Activated naive CD8-positive, alpha-beta T cell treated with anti-CD3 and anti-CD28 coated beads for 36 hours (primary cell): ENCODE results near the gene MYOZ2. TPM values are rescaled to one million over a fixed set of nuclear protein-coding genes. Genes with fewer than 3 reads are reported as not detected.

Experiments
- DNase-seq: peaks from one replicate; pipeline ENCODE4 v3.0.0; 2021
- H3K27ac Mint-ChIP-seq: one replicate; pipeline ENCODE4 v1.8.0; 2022; ENCODE audit warnings: mild to moderate bottlenecking, moderate library complexity, mixed read lengths
- H3K27me3 Mint-ChIP-seq: one replicate; pipeline ENCODE4 v1.8.0; 2022; ENCODE audit warnings: mild to moderate bottlenecking, mixed read lengths
- H3K36me3 Mint-ChIP-seq: one replicate; pipeline ENCODE4 v1.8.0; 2021; ENCODE audit warnings: mild to moderate bottlenecking, mixed read lengths
- H3K4me1 Mint-ChIP-seq: one replicate; pipeline ENCODE4 v1.8.0; 2021; ENCODE audit warnings: mixed read lengths
- H3K4me3 Mint-ChIP-seq: one replicate; pipeline ENCODE4 v1.8.0; 2022; ENCODE audit warnings: mild to moderate bottlenecking, moderate library complexity, mixed read lengths
- H3K9me3 Mint-ChIP-seq: one replicate; pipeline ENCODE4 v1.8.0; 2022; ENCODE audit warnings: mixed read lengths
- total RNA-seq, 2 experiments: library from RNA; stranded (reverse); gene quantifications; one replicate each; pipeline ENCODE4 v1.2.3, GENCODE V29; 2021

The MYOZ2 gene
- not detected for total RNA-seq

- H3K27ac Mint-ChIP-seq: no peak within 1 kb of the TSS
- no peak within 1 kb of the TSS for H3K4me3 Mint-ChIP-seq
- no peaks in the 10 kb centered on the region for H3K27me3 Mint-ChIP-seq
- H3K36me3 Mint-ChIP-seq: no peaks in the 10 kb centered on the region
- H3K9me3 Mint-ChIP-seq: peaks cover 2% of the 10 kb centered on the region
- DNase-seq: no peak
- H3K4me1 Mint-ChIP-seq: peaks cover 25% of the 10 kb centered on the region
These were observed at the start of gene MYOZ2 for GRCh38 chr4:119135721-119136121. TSS of gene MYOZ2 (plus strand) at chr4:119135832. CDS start at chr4:119136526, 694 bp downstream.

- H3K36me3 Mint-ChIP-seq: no peaks in the 10 kb centered on the region
- no peak overlapping the region for H3K4me3 Mint-ChIP-seq
- no peak overlapping the region for H3K27ac Mint-ChIP-seq
- no peaks in the 10 kb centered on the region for H3K27me3 Mint-ChIP-seq
- no peaks in the 10 kb centered on the region for H3K4me1 Mint-ChIP-seq
- no peaks in the 10 kb centered on the region for H3K9me3 Mint-ChIP-seq
- DNase-seq: no peak
These were observed 48.5 kb upstream of the MYOZ2 start for GRCh38 chr4:119087121-119087520.

- no peak for DNase-seq
- Mint-ChIP-seq H3K27ac (no peak overlapping the region), H3K4me3 (no peak overlapping the region), H3K36me3 (no peaks in the 10 kb centered on the region), H3K27me3 (no peaks in the 10 kb centered on the region), H3K4me1 (no peaks in the 10 kb centered on the region), H3K9me3 (no peaks in the 10 kb centered on the region)
These were observed 48.0 kb upstream of the MYOZ2 start for GRCh38 chr4:119087656-119088055.

GRCh38 chr4:119093042-119093827, 42.4 kb upstream of the MYOZ2 start:
- H3K4me1 Mint-ChIP-seq: peaks cover 2% of the 10 kb centered on the region
- H3K27ac Mint-ChIP-seq: no peak overlapping the region
- no peaks in the 10 kb centered on the region for H3K36me3 Mint-ChIP-seq
- H3K9me3 Mint-ChIP-seq: no peaks in the 10 kb centered on the region
- H3K27me3 Mint-ChIP-seq: peaks cover 4% of the 10 kb centered on the region
- no peak overlapping the region for H3K4me3 Mint-ChIP-seq
- DNase-seq: no peak

- H3K36me3 Mint-ChIP-seq: no peaks in the 10 kb centered on the region
- peaks cover 4% of the 10 kb centered on the region for H3K27me3 Mint-ChIP-seq
- H3K4me1 Mint-ChIP-seq: peaks cover 2% of the 10 kb centered on the region
- no peak overlapping the region for H3K4me3 Mint-ChIP-seq
- H3K9me3 Mint-ChIP-seq: no peaks in the 10 kb centered on the region
- DNase-seq: no peak
- H3K27ac Mint-ChIP-seq: no peak overlapping the region
These were observed 38.2 kb upstream of the MYOZ2 start for GRCh38 chr4:119097282-119097900.

DNA sequence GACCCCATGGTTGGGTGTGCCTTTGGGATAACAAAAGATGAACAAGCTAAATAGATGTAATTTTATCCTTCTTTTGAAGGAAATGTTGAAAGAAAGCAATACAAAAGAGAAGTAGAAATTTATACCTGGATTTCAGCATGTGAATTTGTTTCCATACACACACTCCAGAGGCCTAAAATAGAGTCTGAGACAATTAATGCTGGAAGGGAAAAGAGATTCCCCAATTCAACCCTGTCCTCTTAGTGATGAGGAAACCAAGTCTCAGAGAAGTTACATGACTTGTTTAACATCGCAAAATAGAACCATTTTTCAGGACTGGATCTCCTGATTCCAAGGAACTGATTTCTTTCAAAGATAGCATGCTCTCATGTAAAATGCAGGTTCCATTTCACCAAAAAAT, 37.3 kb upstream of the MYOZ2 start:
- H3K36me3 Mint-ChIP-seq: no peaks in the 10 kb centered on the region
- H3K27ac Mint-ChIP-seq: no peak overlapping the region
- H3K4me3 Mint-ChIP-seq: no peak overlapping the region
- H3K9me3 Mint-ChIP-seq: no peaks in the 10 kb centered on the region
- no peak for DNase-seq
- peaks cover 3% of the 10 kb centered on the region for H3K4me1 Mint-ChIP-seq
- peaks cover 4% of the 10 kb centered on the region for H3K27me3 Mint-ChIP-seq

DNA sequence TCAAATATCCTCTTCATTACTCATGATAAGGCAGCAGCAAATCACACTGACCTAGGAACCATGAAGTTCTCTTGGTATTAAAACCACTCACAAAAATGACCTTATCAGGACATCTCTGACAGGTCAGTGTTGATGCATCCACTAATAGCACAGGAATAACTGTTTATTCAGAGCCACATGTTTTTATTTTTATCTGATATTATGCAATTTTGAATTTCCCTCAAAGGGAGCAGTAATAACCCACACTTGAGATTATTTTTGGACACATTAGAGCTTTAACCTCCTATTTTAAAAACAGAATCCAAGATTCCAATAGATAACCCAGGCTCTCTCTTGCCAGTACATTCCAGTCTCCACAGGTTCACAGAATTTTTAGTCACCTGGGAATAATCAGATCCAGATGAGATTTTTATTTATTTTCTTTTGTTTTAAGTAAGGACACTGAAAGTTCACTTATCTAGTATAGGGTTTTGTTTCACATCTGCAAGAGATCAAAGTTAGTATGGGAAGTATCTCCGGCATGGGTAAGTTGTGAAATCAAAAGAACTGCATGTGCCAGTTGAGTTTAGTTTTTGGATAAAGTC, 36.3 kb upstream of the MYOZ2 start:
- no peak for DNase-seq
- H3K27me3 Mint-ChIP-seq: peaks cover 4% of the 10 kb centered on the region
- no peak overlapping the region for H3K4me3 Mint-ChIP-seq
- H3K36me3 Mint-ChIP-seq: no peaks in the 10 kb centered on the region
- H3K4me1 Mint-ChIP-seq: peaks cover 4% of the 10 kb centered on the region
- no peak overlapping the region for H3K27ac Mint-ChIP-seq
- H3K9me3 Mint-ChIP-seq: no peaks in the 10 kb centered on the region

GRCh38 chr4:119100655-119101054, 35.0 kb upstream of the MYOZ2 start:
- Mint-ChIP-seq H3K9me3 (no peaks in the 10 kb centered on the region), H3K36me3 (no peaks in the 10 kb centered on the region), H3K4me3 (no peak overlapping the region), H3K4me1 (peaks cover 6% of the 10 kb centered on the region), H3K27me3 (peaks cover 4% of the 10 kb centered on the region), H3K27ac (no peak overlapping the region)
- DNase-seq: no peak

DNA sequence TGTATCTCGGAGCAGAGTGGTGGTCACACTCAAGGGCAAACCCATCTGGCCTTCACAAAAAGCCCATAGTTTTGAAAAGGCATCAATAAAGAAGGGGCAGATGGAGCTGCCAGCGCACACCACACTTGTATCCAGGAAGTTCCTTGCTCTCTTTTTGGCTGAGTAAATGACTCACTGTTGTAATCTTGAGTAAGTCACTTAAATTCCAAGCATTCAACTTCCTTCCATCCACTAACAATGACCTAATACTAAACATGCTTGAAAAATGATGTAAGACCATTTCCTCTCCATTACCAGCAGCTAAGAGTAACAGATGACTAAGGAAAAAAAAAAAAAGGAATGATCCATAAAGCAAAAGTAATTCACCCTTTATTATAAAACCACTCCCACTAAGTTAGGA, 32.4 kb upstream of the MYOZ2 start:
- Mint-ChIP-seq H3K36me3 (no peaks in the 10 kb centered on the region), H3K4me3 (no peak overlapping the region), H3K27ac (no peak overlapping the region), H3K9me3 (no peaks in the 10 kb centered on the region), H3K4me1 (peaks cover 9% of the 10 kb centered on the region), H3K27me3 (no peaks in the 10 kb centered on the region)
- DNase-seq: no peak

DNA sequence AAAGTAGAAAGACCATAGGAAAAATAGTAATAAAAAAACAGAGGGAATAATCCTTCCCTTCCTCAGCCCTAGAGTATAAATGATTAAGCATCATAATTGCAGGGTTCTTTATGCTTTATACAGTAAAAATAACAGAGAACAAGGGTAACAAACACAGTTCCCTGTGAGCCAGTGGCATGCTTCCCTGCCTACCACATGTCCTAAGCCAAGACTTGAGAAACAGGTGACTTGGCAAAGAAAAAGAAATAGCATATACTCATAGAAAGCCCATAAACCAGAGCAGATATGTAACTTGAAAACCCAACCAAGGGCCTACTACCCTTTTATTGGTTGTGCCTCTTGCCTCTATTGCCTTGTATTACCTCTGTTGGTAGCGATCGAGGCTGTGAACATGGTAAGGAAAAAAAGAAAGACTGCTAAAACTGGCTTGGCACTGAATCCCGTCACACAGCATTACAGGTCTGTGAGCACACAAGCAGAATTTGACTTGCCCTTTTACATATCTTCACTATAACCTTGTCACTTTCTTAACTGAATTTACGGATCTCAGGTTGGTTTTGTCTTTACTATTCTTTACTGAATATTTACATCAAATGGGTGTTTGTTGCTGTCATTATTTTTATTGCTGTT, 30.9 kb upstream of the MYOZ2 start:
- Mint-ChIP-seq H3K27me3 (no peaks in the 10 kb centered on the region), H3K4me3 (no peak overlapping the region), H3K9me3 (no peaks in the 10 kb centered on the region), H3K27ac (no peak overlapping the region), H3K36me3 (no peaks in the 10 kb centered on the region), H3K4me1 (peaks cover 9% of the 10 kb centered on the region)
- DNase-seq: no peak

GRCh38 chr4:119105605-119106004, 30.0 kb upstream of the MYOZ2 start:
- Mint-ChIP-seq H3K27ac (no peak overlapping the region), H3K4me1 (peaks cover 9% of the 10 kb centered on the region), H3K4me3 (no peak overlapping the region), H3K9me3 (no peaks in the 10 kb centered on the region), H3K36me3 (no peaks in the 10 kb centered on the region), H3K27me3 (no peaks in the 10 kb centered on the region)
- DNase-seq: no peak

- Mint-ChIP-seq H3K4me3 (no peak overlapping the region), H3K9me3 (no peaks in the 10 kb centered on the region), H3K27me3 (no peaks in the 10 kb centered on the region), H3K36me3 (no peaks in the 10 kb centered on the region), H3K4me1 (peaks cover 9% of the 10 kb centered on the region), H3K27ac (no peak overlapping the region)
- DNase-seq: no peak
These were observed 29.3 kb upstream of the MYOZ2 start for GRCh38 chr4:119106036-119107000.

DNA sequence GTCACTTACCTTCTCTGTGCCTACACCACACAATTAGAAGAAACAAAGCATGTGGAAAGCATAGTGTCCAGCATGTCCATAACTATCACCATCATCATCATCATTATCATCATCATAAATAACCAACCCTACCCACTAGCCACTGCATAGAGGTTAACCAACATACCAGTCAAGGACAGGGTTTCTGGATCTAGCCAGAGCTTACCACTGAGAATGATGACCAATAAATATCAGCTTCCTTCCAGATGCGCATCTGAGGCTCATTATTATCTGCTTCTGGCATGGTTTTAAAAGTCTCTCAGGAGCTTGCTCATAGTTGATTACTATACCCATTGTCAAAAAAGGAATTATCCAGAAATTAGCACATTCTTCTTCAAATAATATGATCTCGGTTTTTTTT, 25.5 kb upstream of the MYOZ2 start:
- Mint-ChIP-seq H3K4me1 (peaks cover 10% of the 10 kb centered on the region), H3K9me3 (no peaks in the 10 kb centered on the region), H3K4me3 (no peak overlapping the region), H3K36me3 (no peaks in the 10 kb centered on the region), H3K27me3 (no peaks in the 10 kb centered on the region), H3K27ac (no peak overlapping the region)
- no peak for DNase-seq

- peaks cover 6% of the 10 kb centered on the region for H3K4me1 Mint-ChIP-seq
- H3K27me3 Mint-ChIP-seq: no peaks in the 10 kb centered on the region
- no peak overlapping the region for H3K27ac Mint-ChIP-seq
- H3K4me3 Mint-ChIP-seq: no peak overlapping the region
- no peaks in the 10 kb centered on the region for H3K36me3 Mint-ChIP-seq
- no peak for DNase-seq
- no peaks in the 10 kb centered on the region for H3K9me3 Mint-ChIP-seq
These were observed 24.3 kb upstream of the MYOZ2 start for GRCh38 chr4:119111296-119111695.
